ENCODE measurements around the gene NT5C1A. TPM values are rescaled to one million over a fixed set of nuclear protein-coding genes. Genes with fewer than 3 reads are reported as not detected.

Gene NT5C1A
- total RNA-seq, 1 experiment from 2014 or later: not detected

- TF ChIP-seq EZH2 (IDR thresholded peaks at IDR 0.05; ENCODE audit: borderline replicate concordance, low read depth, low read length, poor library complexity, severe bottlenecking): no peak
- TF ChIP-seq, protein P1, sequence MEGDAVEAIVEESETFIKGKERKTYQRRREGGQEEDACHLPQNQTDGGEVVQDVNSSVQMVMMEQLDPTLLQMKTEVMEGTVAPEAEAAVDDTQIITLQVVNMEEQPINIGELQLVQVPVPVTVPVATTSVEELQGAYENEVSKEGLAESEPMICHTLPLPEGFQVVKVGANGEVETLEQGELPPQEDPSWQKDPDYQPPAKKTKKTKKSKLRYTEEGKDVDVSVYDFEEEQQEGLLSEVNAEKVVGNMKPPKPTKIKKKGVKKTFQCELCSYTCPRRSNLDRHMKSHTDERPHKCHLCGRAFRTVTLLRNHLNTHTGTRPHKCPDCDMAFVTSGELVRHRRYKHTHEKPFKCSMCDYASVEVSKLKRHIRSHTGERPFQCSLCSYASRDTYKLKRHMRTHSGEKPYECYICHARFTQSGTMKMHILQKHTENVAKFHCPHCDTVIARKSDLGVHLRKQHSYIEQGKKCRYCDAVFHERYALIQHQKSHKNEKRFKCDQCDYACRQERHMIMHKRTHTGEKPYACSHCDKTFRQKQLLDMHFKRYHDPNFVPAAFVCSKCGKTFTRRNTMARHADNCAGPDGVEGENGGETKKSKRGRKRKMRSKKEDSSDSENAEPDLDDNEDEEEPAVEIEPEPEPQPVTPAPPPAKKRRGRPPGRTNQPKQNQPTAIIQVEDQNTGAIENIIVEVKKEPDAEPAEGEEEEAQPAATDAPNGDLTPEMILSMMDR (conservative IDR thresholded peaks at IDR 0.05; ENCODE audit: low read depth, low read length): no peak
- intact Hi-C loops (cut with micrococcal nuclease; ENCODE audit: unreplicated experiment): no loop called here
- ChIA-PET CTCF (interaction anchor here (1.0 to 1.4 kb wide), 2 partner anchors 43 to 99 kb away, joined by 3 to 4 read pairs; no protein-coding TSS in a partner anchor), POLR2A (ENCODE audit: low non-redundant PET) (no interaction called here)
- no peak overlapping the region for H3K4me3 ChIP-seq (ENCODE audit: low read depth, low read length, poor library complexity, severe bottlenecking)
- H3K27ac ChIP-seq (ENCODE audit: low read depth, low read length, poor library complexity, severe bottlenecking): no peak overlapping the region
- H3K36me3 ChIP-seq (ENCODE audit: insufficient read depth, low read length, poor library complexity, severe bottlenecking): no peaks in the 10 kb centered on the region
- H3K27me3 ChIP-seq (replicated peaks; ENCODE audit: insufficient read depth, low read depth, low read length, poor library complexity): peaks cover 15% of the 10 kb centered on the region
- H3K4me1 ChIP-seq (ENCODE audit: insufficient read depth, low read length, poor library complexity, severe bottlenecking): peaks cover 11% of the 10 kb centered on the region
- BruUV-seq (replicated peaks): no TSS peak
- H3K9me3 ChIP-seq (ENCODE audit: low read depth, low read length, poor library complexity, severe bottlenecking): no peaks in the 10 kb centered on the region
- DNase-seq (ENCODE audit: low spot score): no peak
These were observed 29.1 kb upstream of the NT5C1A start for GRCh38 chr1:39701049-39701439.

GRCh38 chr1:39700348-39700747 lies 28.4 kb upstream of the NT5C1A start:
- ChIA-PET POLR2A (ENCODE audit: low non-redundant PET) (no interaction called here), CTCF (no interaction called here)
- TF ChIP-seq, protein P1 (conservative IDR thresholded peaks at IDR 0.05; ENCODE audit: low read depth, low read length): no peak
- no peak for TF ChIP-seq EZH2 (IDR thresholded peaks at IDR 0.05; ENCODE audit: borderline replicate concordance, low read depth, low read length, poor library complexity, severe bottlenecking)
- Histone ChIP-seq H3K4me1 (ENCODE audit: insufficient read depth, low read length, poor library complexity, severe bottlenecking) (peaks cover 11% of the 10 kb centered on the region), H3K27ac (ENCODE audit: low read depth, low read length, poor library complexity, severe bottlenecking) (no peak overlapping the region), H3K4me3 (ENCODE audit: low read depth, low read length, poor library complexity, severe bottlenecking) (no peak overlapping the region), H3K27me3 (replicated peaks; ENCODE audit: insufficient read depth, low read depth, low read length, poor library complexity) (peaks cover 17% of the 10 kb centered on the region), H3K36me3 (ENCODE audit: insufficient read depth, low read length, poor library complexity, severe bottlenecking) (no peaks in the 10 kb centered on the region), H3K9me3 (ENCODE audit: low read depth, low read length, poor library complexity, severe bottlenecking) (no peaks in the 10 kb centered on the region)
- intact Hi-C loops (cut with micrococcal nuclease; ENCODE audit: unreplicated experiment): no loop called here
- no TSS peak for BruUV-seq (replicated peaks)
- no peak for DNase-seq (ENCODE audit: low spot score)

DNA sequence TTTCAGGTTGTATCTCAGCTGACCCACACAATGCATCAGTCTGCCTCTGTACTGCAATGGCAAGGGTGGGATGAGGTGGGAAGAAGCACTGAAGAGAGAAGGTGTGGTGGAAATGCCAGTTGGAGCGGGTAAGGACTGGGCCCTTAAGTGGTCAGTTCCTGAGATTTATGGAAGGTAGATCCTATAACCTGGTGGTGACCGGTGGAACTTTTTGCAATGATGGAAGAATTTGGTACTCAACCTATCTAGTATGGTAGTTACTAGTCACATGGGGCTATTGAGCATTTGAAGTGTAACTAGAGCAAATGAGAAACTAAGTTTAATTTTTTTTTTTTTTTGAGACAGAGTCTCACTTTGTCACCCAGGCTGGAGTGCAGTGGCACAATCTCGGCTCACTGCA lies 27.5 kb upstream of the NT5C1A start:
- TF ChIP-seq EZH2 (IDR thresholded peaks at IDR 0.05; ENCODE audit: borderline replicate concordance, low read depth, low read length, poor library complexity, severe bottlenecking): no peak
- CTCF ChIA-PET: no interaction called here
- Histone ChIP-seq H3K27ac (ENCODE audit: low read depth, low read length, poor library complexity, severe bottlenecking) (no peak overlapping the region), H3K36me3 (ENCODE audit: insufficient read depth, low read length, poor library complexity, severe bottlenecking) (no peaks in the 10 kb centered on the region), H3K9me3 (ENCODE audit: low read depth, low read length, poor library complexity, severe bottlenecking) (no peaks in the 10 kb centered on the region), H3K27me3 (replicated peaks; ENCODE audit: insufficient read depth, low read depth, low read length, poor library complexity) (peaks cover 26% of the 10 kb centered on the region), H3K4me1 (ENCODE audit: insufficient read depth, low read length, poor library complexity, severe bottlenecking) (peaks cover 11% of the 10 kb centered on the region), H3K4me3 (ENCODE audit: low read depth, low read length, poor library complexity, severe bottlenecking) (no peak overlapping the region)
- no peak for DNase-seq (ENCODE audit: low spot score)
- POLR2A ChIA-PET (ENCODE audit: low non-redundant PET): no interaction called here
- intact Hi-C loops (cut with micrococcal nuclease; ENCODE audit: unreplicated experiment): no loop called here
- BruUV-seq (replicated peaks): no TSS peak

- POLR2A ChIA-PET (ENCODE audit: low non-redundant PET): interaction anchor here (0.6 kb wide), 1 partner anchor 11 kb away, joined by 3 read pairs; no protein-coding TSS in a partner anchor
These were observed 26.7 kb upstream of the NT5C1A start for GRCh38 chr1:39698568-39698967.

More at GRCh38 chr1:39698568-39698967, 26.7 kb upstream of the NT5C1A start:
- H3K36me3 ChIP-seq (ENCODE audit: insufficient read depth, low read length, poor library complexity, severe bottlenecking): no peaks in the 10 kb centered on the region
- H3K4me3 ChIP-seq (ENCODE audit: low read depth, low read length, poor library complexity, severe bottlenecking): no peak overlapping the region
- no peak for TF ChIP-seq EZH2 (IDR thresholded peaks at IDR 0.05; ENCODE audit: borderline replicate concordance, low read depth, low read length, poor library complexity, severe bottlenecking)
- TF ChIP-seq, protein P1 (conservative IDR thresholded peaks at IDR 0.05; ENCODE audit: low read depth, low read length): no peak
- H3K27ac ChIP-seq (ENCODE audit: low read depth, low read length, poor library complexity, severe bottlenecking): no peak overlapping the region
- intact Hi-C loops (cut with micrococcal nuclease; ENCODE audit: unreplicated experiment): no loop called here
- no peak for DNase-seq (ENCODE audit: low spot score)
- no TSS peak for BruUV-seq (replicated peaks)
- CTCF ChIA-PET: no interaction called here
- H3K4me1 ChIP-seq (ENCODE audit: insufficient read depth, low read length, poor library complexity, severe bottlenecking): peaks cover 11% of the 10 kb centered on the region
- no peaks in the 10 kb centered on the region for H3K9me3 ChIP-seq (ENCODE audit: low read depth, low read length, poor library complexity, severe bottlenecking)
- H3K27me3 ChIP-seq (replicated peaks; ENCODE audit: insufficient read depth, low read depth, low read length, poor library complexity): peaks cover 34% of the 10 kb centered on the region

All from A673 (cell line).